Measurements from ENCODE around the gene PAH. TPM values are rescaled to one million over a fixed set of nuclear protein-coding genes. Genes with fewer than 3 reads are reported as not detected.

PAH gene
- total RNA-seq, 1 experiment from 2014 or later = not detected

DNA sequence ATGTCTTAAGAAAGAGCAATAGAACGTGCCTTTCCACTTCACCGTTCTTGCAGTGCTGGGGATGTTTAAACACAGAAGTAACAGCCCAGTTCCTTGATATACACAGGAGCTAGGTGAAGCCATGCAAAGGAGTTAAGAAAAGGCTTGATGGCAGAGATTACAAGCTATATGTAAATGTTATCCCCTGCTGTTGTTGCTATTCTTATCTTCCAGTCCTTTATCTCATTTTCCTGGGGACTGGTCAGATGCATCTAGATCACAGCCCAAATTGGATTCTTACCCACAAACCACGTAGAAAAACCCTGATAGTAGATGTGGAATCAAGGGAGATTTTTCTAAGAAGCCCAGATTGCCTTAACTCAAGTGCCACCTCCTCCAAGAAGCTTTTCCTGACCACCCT lies 45.9 kb upstream of the PAH start:
- POLR2A ChIA-PET (ENCODE audit: low non-redundant PET) = no interaction called here
- BruUV-seq (replicated peaks) = no TSS peak
- H3K27ac ChIP-seq (ENCODE audit: low read depth, low read length, poor library complexity, severe bottlenecking) = no peak overlapping the region
- no peaks in the 10 kb centered on the region for H3K9me3 ChIP-seq (ENCODE audit: low read depth, low read length, poor library complexity, severe bottlenecking)
- DNase-seq (ENCODE audit: low spot score) = no peak
- H3K36me3 ChIP-seq (ENCODE audit: insufficient read depth, low read length, poor library complexity, severe bottlenecking) = no peaks in the 10 kb centered on the region
- H3K4me3 ChIP-seq (ENCODE audit: low read depth, low read length, poor library complexity, severe bottlenecking) = no peak overlapping the region
- CTCF ChIA-PET = no interaction called here
- intact Hi-C loops (cut with micrococcal nuclease; ENCODE audit: unreplicated experiment) = no loop called here
- peaks cover 100% of the 10 kb centered on the region for H3K27me3 ChIP-seq (replicated peaks; ENCODE audit: insufficient read depth, low read depth, low read length, poor library complexity)
- TF ChIP-seq EZH2 (IDR thresholded peaks at IDR 0.05; ENCODE audit: borderline replicate concordance, low read depth, low read length, poor library complexity, severe bottlenecking) (no peak), CTCF (conservative IDR thresholded peaks at IDR 0.05; ENCODE audit: low read depth, low read length) (no peak)
- no peaks in the 10 kb centered on the region for H3K4me1 ChIP-seq (ENCODE audit: insufficient read depth, low read length, poor library complexity, severe bottlenecking)

GRCh38 chr12:102962532-102962931 lies 45.5 kb upstream of the PAH start:
- no peak for TF ChIP-seq CTCF (conservative IDR thresholded peaks at IDR 0.05; ENCODE audit: low read depth, low read length)
- peak; percentile 59 for TF ChIP-seq EZH2 (IDR thresholded peaks at IDR 0.05; ENCODE audit: borderline replicate concordance, low read depth, low read length, poor library complexity, severe bottlenecking)
- ChIA-PET CTCF (no interaction called here), POLR2A (ENCODE audit: low non-redundant PET) (no interaction called here)
- H3K4me1 ChIP-seq (ENCODE audit: insufficient read depth, low read length, poor library complexity, severe bottlenecking) = no peaks in the 10 kb centered on the region
- intact Hi-C loops (cut with micrococcal nuclease; ENCODE audit: unreplicated experiment) = no loop called here
- no peak overlapping the region for H3K27ac ChIP-seq (ENCODE audit: low read depth, low read length, poor library complexity, severe bottlenecking)
- DNase-seq (ENCODE audit: low spot score) = no peak
- H3K27me3 ChIP-seq (replicated peaks; ENCODE audit: insufficient read depth, low read depth, low read length, poor library complexity) = peaks cover 100% of the 10 kb centered on the region
- H3K9me3 ChIP-seq (ENCODE audit: low read depth, low read length, poor library complexity, severe bottlenecking) = no peaks in the 10 kb centered on the region
- no TSS peak for BruUV-seq (replicated peaks)
- H3K36me3 ChIP-seq (ENCODE audit: insufficient read depth, low read length, poor library complexity, severe bottlenecking) = no peaks in the 10 kb centered on the region
- H3K4me3 ChIP-seq (ENCODE audit: low read depth, low read length, poor library complexity, severe bottlenecking) = no peak overlapping the region

DNA sequence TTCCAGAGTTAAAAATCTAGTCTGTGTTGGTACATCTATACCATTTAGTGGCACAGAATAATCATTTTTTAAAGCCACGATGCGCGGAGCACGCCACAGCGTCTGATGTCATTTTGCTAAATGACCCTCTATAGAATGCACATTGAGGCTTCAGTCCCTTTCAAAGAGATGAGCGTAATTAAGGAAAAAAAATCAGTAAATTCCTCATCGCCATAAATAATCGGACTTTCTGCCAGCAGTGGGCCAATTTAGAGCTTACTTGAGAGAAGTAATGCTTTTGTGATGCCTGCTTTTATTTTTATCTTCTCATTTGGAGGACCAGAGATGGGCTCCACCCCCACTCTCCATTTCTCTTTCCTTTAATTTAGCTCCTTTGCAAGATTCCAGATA lies 44.4 kb upstream of the PAH start:
- Histone ChIP-seq H3K4me1 (ENCODE audit: insufficient read depth, low read length, poor library complexity, severe bottlenecking) (no peaks in the 10 kb centered on the region), H3K27ac (ENCODE audit: low read depth, low read length, poor library complexity, severe bottlenecking) (no peak overlapping the region), H3K9me3 (ENCODE audit: low read depth, low read length, poor library complexity, severe bottlenecking) (no peaks in the 10 kb centered on the region), H3K36me3 (ENCODE audit: insufficient read depth, low read length, poor library complexity, severe bottlenecking) (no peaks in the 10 kb centered on the region), H3K27me3 (replicated peaks; ENCODE audit: insufficient read depth, low read depth, low read length, poor library complexity) (peaks cover 100% of the 10 kb centered on the region), H3K4me3 (ENCODE audit: low read depth, low read length, poor library complexity, severe bottlenecking) (no peak overlapping the region)
- intact Hi-C loops (cut with micrococcal nuclease; ENCODE audit: unreplicated experiment) = no loop called here
- no peak for DNase-seq (ENCODE audit: low spot score)
- TF ChIP-seq EZH2 (IDR thresholded peaks at IDR 0.05; ENCODE audit: borderline replicate concordance, low read depth, low read length, poor library complexity, severe bottlenecking) = no peak
- no peak for TF ChIP-seq CTCF (conservative IDR thresholded peaks at IDR 0.05; ENCODE audit: low read depth, low read length)
- no TSS peak for BruUV-seq (replicated peaks)
- ChIA-PET POLR2A (ENCODE audit: low non-redundant PET) (no interaction called here), CTCF (interaction anchor here (0.8 kb wide), 1 partner anchor 78 kb away, joined by 4 read pairs; no protein-coding TSS in a partner anchor)
